GM19239 (cell line): ENCODE results near the gene SLC30A9.

ENCODE experiments used
- DNase-seq: peaks from one replicate; pipeline ENCODE4 v3.0.0; 2011; ENCODE audit warnings: low spot score; ENCODE audit not compliant: insufficient read length
- FAIRE-seq: peaks from 2 replicates; lab custom pipeline; 2011; peaks lifted over from hg19 to GRCh38; lab: Jason Lieb, UNC

The SLC30A9 gene

DNA sequence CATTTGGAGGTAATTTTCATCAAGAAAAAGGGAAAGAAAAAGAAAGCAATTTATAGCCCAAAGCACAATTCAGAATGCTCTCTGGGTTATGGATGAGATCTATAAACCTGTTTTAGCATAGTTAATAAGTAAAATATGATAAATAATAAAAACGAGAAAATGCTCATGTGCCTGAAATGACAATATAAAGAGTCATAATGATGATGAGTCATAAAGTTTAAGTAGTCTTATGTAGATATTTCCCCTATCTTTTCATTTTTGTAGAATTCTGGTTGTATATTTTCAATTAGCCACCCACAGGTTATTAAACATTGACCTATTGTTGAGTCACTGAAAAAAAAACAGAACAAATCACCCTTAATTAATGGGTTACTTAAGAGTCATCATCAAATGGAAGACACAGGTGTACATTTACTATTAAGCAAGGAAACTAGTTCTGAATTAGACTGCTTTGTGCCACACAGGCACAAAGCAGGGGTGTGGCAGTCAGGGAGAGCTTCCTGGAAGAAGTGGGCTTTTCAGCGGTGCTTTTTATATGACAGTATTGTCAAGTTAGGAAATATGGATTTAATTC, 132.8 kb downstream of the SLC30A9 start:
- no peak for FAIRE-seq

DNA sequence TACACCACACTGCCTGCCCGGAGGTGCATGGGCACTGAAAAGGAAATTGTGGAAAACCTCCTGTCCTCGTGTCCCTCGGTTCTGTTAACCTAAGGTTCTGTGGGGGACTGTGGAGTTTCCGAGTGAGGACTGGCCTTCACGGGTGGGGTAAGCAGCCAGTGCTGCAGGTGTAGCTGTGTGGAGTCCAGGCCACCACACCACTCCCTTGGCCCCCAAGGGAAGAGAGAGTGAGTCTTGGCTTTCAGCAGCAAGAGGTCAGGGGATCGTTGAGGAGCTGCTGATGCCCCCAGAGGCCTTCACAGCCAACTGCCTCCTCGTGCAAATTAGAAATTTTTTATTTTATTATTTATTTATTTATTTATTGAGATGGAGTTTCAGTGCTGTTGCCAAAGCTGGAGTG, 141.8 kb downstream of the SLC30A9 start:
- no peak for FAIRE-seq

More for the DNA sequence above, 132.8 kb downstream of the SLC30A9 start:
- DNase-seq: no peak

DNA sequence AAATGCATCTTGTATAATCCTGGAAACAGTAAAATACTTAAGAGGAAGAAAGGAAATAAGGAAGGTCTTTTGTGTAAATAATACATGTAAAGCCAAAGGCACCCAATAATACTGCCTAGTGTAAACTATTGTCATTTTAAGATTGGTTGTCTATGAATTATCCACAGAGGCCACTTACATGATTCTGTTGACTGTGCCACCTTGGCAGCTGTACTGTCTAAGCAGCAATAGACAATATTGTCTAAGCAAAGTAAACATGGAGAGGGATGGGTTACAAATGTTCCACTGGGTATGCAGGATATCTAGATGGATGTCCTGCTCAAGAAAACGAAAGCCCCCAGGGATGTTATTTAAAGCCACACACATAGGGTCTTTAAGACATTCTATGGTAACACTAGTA, 142.7 kb downstream of the SLC30A9 start:
- no peak for FAIRE-seq

More for the DNA sequence above, 141.8 kb downstream of the SLC30A9 start:
- DNase-seq: no peak

DNA sequence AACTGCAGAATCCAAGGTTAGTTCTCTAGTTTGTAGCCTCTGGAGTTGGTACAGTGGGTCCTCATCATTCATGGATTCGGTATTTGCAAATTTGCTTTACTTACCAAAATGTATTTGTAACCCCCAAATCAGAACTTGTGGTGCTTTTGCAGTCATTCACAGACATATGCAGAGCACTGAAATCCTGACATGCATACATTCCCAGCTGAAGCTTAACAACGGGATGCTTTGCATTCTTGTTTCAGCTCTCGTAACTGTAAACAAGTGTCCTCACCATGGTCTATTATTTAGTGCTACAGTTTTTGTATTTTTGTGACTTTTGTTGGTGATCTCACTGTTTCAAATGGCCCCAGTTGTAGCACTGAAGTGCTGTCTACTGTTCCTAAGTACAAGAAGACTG, 146.0 kb downstream of the SLC30A9 start:
- DNase-seq: no peak
- no peak for FAIRE-seq

More for the DNA sequence above, 142.7 kb downstream of the SLC30A9 start:
- no peak for DNase-seq
